A549 (cell line): ENCODE measurements around the gene CLRN1. TPM values are rescaled to one million over a fixed set of nuclear protein-coding genes. Genes with fewer than 3 reads are reported as not detected.

Experiments used
- ATAC-seq, 2 experiments: fragments of 200-7000 bp in 1 of 2; fragments of >200 bp in 1 of 2; cut with Nextera tagmentation in 1 of 2; cut with Tn5 transposase in 1 of 2; 3 replicates each; pipeline versions ENCODE4 v1.8.0 to v1.9.1; 2018 to 2020; ENCODE audit warnings: mild to moderate bottlenecking in 1 of 2, moderate library complexity in 1 of 2
- CTCF ChIA-PET: fragments of 300-600 bp; sonication (Branson Sonifier 250); formaldehyde crosslinking; extraction: SDS; loops from one replicate; lab custom pipeline; 2021; ENCODE audit warnings: antibody characterized with exemption, inconsistent platforms; lab: Yijun Ruan, JAX
- POLR2A ChIA-PET: fragments of 350-600 bp; formaldehyde crosslinking; extraction: SDS; loops from one replicate; lab custom pipeline; 2021; ENCODE audit warnings: antibody characterized with exemption, inconsistent platforms; lab: Yijun Ruan, JAX
- DNase-seq, 2 experiments: peaks; one replicate each; pipeline versions ENCODE4 v3.0.0 to v3.0.0-alpha.2; 2011 to 2016; ENCODE audit warnings: low read depth in 1 of 2, low spot score in 1 of 2
- FAIRE-seq: peaks from 2 replicates; lab custom pipeline; 2011; peaks lifted over from hg19 to GRCh38; lab: Jason Lieb, UNC
- H3K27ac ChIP-seq, 2 experiments: fragments of >200 bp; sonication (Bioruptor Twin); formaldehyde crosslinking; 3 replicates each; pipeline ENCODE4 v1.5.1; 2016 to 2017
- H3K4me1 ChIP-seq: fragments of >200 bp; sonication (Bioruptor Twin); formaldehyde crosslinking; 3 replicates; pipeline ENCODE4 v1.6.1; 2016
- H3K4me2 ChIP-seq: fragments of >200 bp; sonication (Bioruptor Twin); formaldehyde crosslinking; 3 replicates; pipeline ENCODE4 v1.6.1; 2016
- H3K4me3 ChIP-seq: fragments of >200 bp; sonication (Bioruptor Twin); formaldehyde crosslinking; 3 replicates; pipeline ENCODE4 v1.5.1; 2016
- H3K9me3 ChIP-seq: fragments of >200 bp; sonication (Bioruptor Twin); formaldehyde crosslinking; 3 replicates; pipeline ENCODE4 v1.6.1; 2016
- BHLHE40 ChIP-seq: IDR thresholded peaks from 2 replicates; pipeline ENCODE4 v1.6.1; 2012; ENCODE audit warnings: low read depth, low read length, inconsistent platforms
- E2F6 ChIP-seq: IDR thresholded peaks from 2 replicates; pipeline ENCODE4 v1.6.1; 2012; ENCODE audit warnings: low read depth, borderline replicate concordance
- EHMT2 ChIP-seq: fragments of 200-600 bp; sonication (generic); IDR thresholded peaks from 2 replicates; pipeline ENCODE4 v1.6.1; 2016; ENCODE audit warnings: antibody characterized with exemption, low read depth, mild to moderate bottlenecking, moderate library complexity
- FOSB ChIP-seq: fragments of 250-450 bp; sonication (Bioruptor Pico); IDR thresholded peaks from 2 replicates; pipeline ENCODE4 v1.5.0; 2020; ENCODE audit warnings: mild to moderate bottlenecking, moderate library complexity
- FOSL2 ChIP-seq, 2 experiments: fragments of 450-650 bp in 1 of 2; fragments of >200 bp in 1 of 2; sonication (Bioruptor Twin) in 1 of 2; formaldehyde crosslinking; IDR thresholded peaks; 2 replicates each; pipeline versions ENCODE4 v1.5.0 to v1.6.1; 2016 to 2020; ENCODE audit warnings: mild to moderate bottlenecking in 1 of 2, moderate library complexity in 1 of 2
- GATA3 ChIP-seq: IDR thresholded peaks from 2 replicates; pipeline ENCODE4 v1.6.1; 2012; ENCODE audit warnings: borderline replicate concordance
- HOXB5 ChIP-seq: fragments of 250-450 bp; sonication (Bioruptor Pico); IDR thresholded peaks from 2 replicates; pipeline ENCODE4 v1.5.0; 2020; ENCODE audit warnings: mild to moderate bottlenecking, moderate library complexity
- MAFK ChIP-seq: fragments of 450-650 bp; IDR thresholded peaks from 2 replicates; pipeline ENCODE4 v1.6.1; 2014; ENCODE audit not compliant: partially characterized antibody
- REST ChIP-seq: fragments of 200-600 bp; sonication (generic); IDR thresholded peaks from 2 replicates; pipeline ENCODE4 v1.6.1; 2016; ENCODE audit warnings: antibody characterized with exemption, mild to moderate bottlenecking, moderate library complexity
- SREBF2 ChIP-seq: fragments of 450-650 bp; IDR thresholded peaks from 2 replicates; pipeline ENCODE4 v1.6.1; 2014; ENCODE audit warnings: mild to moderate bottlenecking, moderate library complexity
- TFCP2L1 ChIP-seq: fragments of 250-450 bp; sonication (Bioruptor Pico); IDR thresholded peaks from 2 replicates; pipeline ENCODE4 v1.5.0; 2021; ENCODE audit warnings: mild to moderate bottlenecking
- USF2 ChIP-seq: fragments of 450-650 bp; IDR thresholded peaks from 2 replicates; pipeline ENCODE4 v1.6.1; 2014; ENCODE audit warnings: antibody characterized with exemption
- ZC3H11A ChIP-seq: fragments of 450-650 bp; IDR thresholded peaks from 2 replicates; pipeline ENCODE4 v1.6.1; 2014; ENCODE audit warnings: antibody characterized with exemption, mild to moderate bottlenecking
- ZSCAN20 ChIP-seq: fragments of 250-450 bp; sonication (Bioruptor Pico); IDR thresholded peaks from 2 replicates; pipeline ENCODE4 v1.8.0; 2022; ENCODE audit warnings: mild to moderate bottlenecking, moderate library complexity
- WGBS: methylation state at CpG from one replicate; pipeline ENCODE4 v1.1.6; 2017; ENCODE audit errors: missing lambda C conversion rate; 5-methylcytosine and 5-hydroxymethylcytosine counted together
- polyA plus RNA-seq, 4 experiments: library from polyadenylated mRNA; depleted of rRNA in 3 of 4; stranded (reverse); fragments of >200 nt; fragmentation: RNase III in 1 of 4; extraction: RNeasy Plus Mini Kit Qiagen cat#74134 plus additional on column Dnase treatment in 1 of 4; gene quantifications; 2 replicates in 3 of 4; 3 replicates in 1 of 4; pipeline ENCODE4 v1.2.3, GENCODE V29; 2011 to 2017

CLRN1 gene
- polyA plus RNA-seq, 2 of the 4 experiments (the other 2 are of a cell fraction): not detected

GRCh38 chr3:150998996-150999395, 26.5 kb upstream of the CLRN1 start:
- no peak for TF ChIP-seq REST
- TF ChIP-seq BHLHE40: no peak
- no peak for TF ChIP-seq TFCP2L1
- TF ChIP-seq ZC3H11A: no peak
- no peak for TF ChIP-seq EHMT2
- no peaks in the 10 kb centered on the region for H3K9me3 ChIP-seq
- H3K4me2 ChIP-seq: no peak overlapping the region
- WGBS: 13% methylated on average over 5 of the region's 5 CpGs
- ATAC-seq (no peak), FAIRE-seq (no peak), DNase-seq (no peak)
- ChIA-PET POLR2A (no interaction called here), CTCF (interaction anchor here (0.5 to 3.1 kb wide), 3 partner anchors 10 to 274 kb away, joined by 3 to 9 read pairs (median 5); no protein-coding TSS in a partner anchor)
- no peak overlapping the region for H3K27ac ChIP-seq
- no peaks in the 10 kb centered on the region for H3K4me1 ChIP-seq
- H3K4me3 ChIP-seq: no peak overlapping the region

- H3K4me2 ChIP-seq: no peak overlapping the region
- 0 out of 3 replicates have a peak, but pooled peaks cover 2% of the 10 kb centered on the region for H3K9me3 ChIP-seq
- DNase-seq (no peak), FAIRE-seq (no peak)
- ChIA-PET POLR2A (no interaction called here), CTCF (interaction anchor here (0.8 to 2.7 kb wide), 2 partner anchors 72 to 209 kb away, joined by 3 to 8 read pairs; no protein-coding TSS in a partner anchor)
- no peak overlapping the region for H3K4me3 ChIP-seq
- H3K4me1 ChIP-seq: no peaks in the 10 kb centered on the region
- H3K27ac ChIP-seq: no peak overlapping the region
- no peak for TF ChIP-seq ZSCAN20 (CRISPR knock-in tag)
- no peak for TF ChIP-seq HOXB5 (CRISPR knock-in tag)
- no peak for TF ChIP-seq SREBF2
- no peak for TF ChIP-seq FOSB
- TF ChIP-seq GATA3: no peak
- no peak for TF ChIP-seq USF2
- TF ChIP-seq FOSL2 (IDR thresholded peaks at IDR 0.05): no peak
- TF ChIP-seq FOSL2 (CRISPR knock-in tag; IDR thresholded peaks at IDR 0.05): no peak
- TF ChIP-seq E2F6: no peak
- TF ChIP-seq EHMT2: no peak
- TF ChIP-seq, all 56 proteins: peak for 0
- ATAC-seq: no peak
Observed at GRCh38 chr3:150996731-150997130, 24.2 kb upstream of the CLRN1 start.

- no peak overlapping the region for H3K27ac ChIP-seq
- ATAC-seq: no peak
- H3K4me2 ChIP-seq: no peak overlapping the region
- no peak for FAIRE-seq
- CTCF ChIA-PET: interaction anchor here (0.7 to 2.7 kb wide), 2 partner anchors 68 to 208 kb away, joined by 3 to 8 read pairs; no protein-coding TSS in a partner anchor
- H3K4me1 ChIP-seq: no peaks in the 10 kb centered on the region
- no peak overlapping the region for H3K4me3 ChIP-seq
- H3K9me3 ChIP-seq: 0 out of 3 replicates have a peak, but pooled peaks cover 2% of the 10 kb centered on the region
- POLR2A ChIA-PET: no interaction called here
- DNase-seq: no peak
- no peak for TF ChIP-seq REST
- peak; percentile 58 for TF ChIP-seq MAFK
Observed at GRCh38 chr3:150995510-150995909, 23.0 kb upstream of the CLRN1 start.
